CD4-positive, alpha-beta T cell treated with Interleukin-15 for 4 hours (primary cell): ENCODE results near the gene HNF1B.

Experiments
- DNase-seq: peaks from one replicate; pipeline ENCODE4 v3.0.0-alpha.2; 2020; ENCODE audit warnings: low spot score

The HNF1B gene

GRCh38 chr17:37671824-37672547 is 72.9 kb downstream of the HNF1B start:
- no peak for DNase-seq

GRCh38 chr17:37671028-37671823 is 73.6 kb downstream of the HNF1B start:
- no peak for DNase-seq

- no peak for DNase-seq
These were observed 77.8 kb downstream of the HNF1B start for GRCh38 chr17:37667039-37667438.

- no peak for DNase-seq
These were observed 80.6 kb downstream of the HNF1B start for GRCh38 chr17:37664214-37664613.

GRCh38 chr17:37662353-37662752 is 82.5 kb downstream of the HNF1B start:
- no peak for DNase-seq

- DNase-seq, result no peak
These were observed 83.4 kb downstream of the HNF1B start for GRCh38 chr17:37661400-37662014.

GRCh38 chr17:37659925-37660324 is 84.9 kb downstream of the HNF1B start:
- no peak for DNase-seq

- DNase-seq, result no peak
These were observed 87.7 kb downstream of the HNF1B start for GRCh38 chr17:37657202-37657601.

GRCh38 chr17:37651849-37652248 is 93.0 kb downstream of the HNF1B start:
- DNase-seq, result no peak

GRCh38 chr17:37650419-37651003 is 94.3 kb downstream of the HNF1B start:
- DNase-seq, result no peak

GRCh38 chr17:37648555-37648954 is 96.3 kb downstream of the HNF1B start:
- DNase-seq, result no peak

- no peak for DNase-seq
These were observed 97.0 kb downstream of the HNF1B start for GRCh38 chr17:37647856-37648255.

- no peak for DNase-seq
These were observed 101.0 kb downstream of the HNF1B start for GRCh38 chr17:37643869-37644268.

- DNase-seq, result peak; percentile 92
These were observed 101.6 kb downstream of the HNF1B start, which contains the start of gene DDX52 for GRCh38 chr17:37643118-37643766. Gene DDX52 (minus strand): TSS chr17:37643446. CDS start chr17:37643420, 26 bp downstream.

- DNase-seq, result peak; percentile 1
These were observed 102.2 kb downstream of the HNF1B start for GRCh38 chr17:37642681-37643080.

GRCh38 chr17:37640015-37640414 is 104.8 kb downstream of the HNF1B start:
- no peak for DNase-seq

- DNase-seq, result no peak
These were observed 106.9 kb downstream of the HNF1B start for GRCh38 chr17:37637956-37638355.
